Measurements from ENCODE around the gene GALNT13.

The GALNT13 gene

GRCh38 chr2:153946036-153946435 is 74.3 kb downstream of the GALNT13 start:
- DNase-seq: no peak

GRCh38 chr2:153953761-153954160 is 82.0 kb downstream of the GALNT13 start:
- no peak for DNase-seq

GRCh38 chr2:153963256-153963655 is 91.5 kb downstream of the GALNT13 start:
- no peak for DNase-seq

GRCh38 chr2:153967248-153967973 is 95.7 kb downstream of the GALNT13 start:
- DNase-seq: no peak

GRCh38 chr2:153971250-153971649 is 99.5 kb downstream of the GALNT13 start:
- no peak for DNase-seq

- no peak for DNase-seq
Observed at GRCh38 chr2:153971855-153972254, 100.1 kb downstream of the GALNT13 start.

- DNase-seq: no peak
Observed at GRCh38 chr2:153972412-153972811, 100.7 kb downstream of the GALNT13 start.

GRCh38 chr2:153986488-153987229 is 114.9 kb downstream of the GALNT13 start:
- DNase-seq: no peak

- DNase-seq: no peak
Observed at GRCh38 chr2:153990771-153991170, 119.0 kb downstream of the GALNT13 start.

GRCh38 chr2:154013514-154013913 is 141.8 kb downstream of the GALNT13 start:
- DNase-seq: no peak

- DNase-seq: no peak
Observed at GRCh38 chr2:154015233-154015632, 143.5 kb downstream of the GALNT13 start.

GRCh38 chr2:154029504-154029903 is 157.8 kb downstream of the GALNT13 start:
- no peak for DNase-seq

- no peak for DNase-seq
Observed at GRCh38 chr2:154032220-154032619, 160.5 kb downstream of the GALNT13 start.

- DNase-seq: no peak
Observed at GRCh38 chr2:154046493-154046892, 174.8 kb downstream of the GALNT13 start.

- DNase-seq: no peak
Observed at GRCh38 chr2:154048905-154049304, 177.2 kb downstream of the GALNT13 start.

- DNase-seq: no peak
Observed at GRCh38 chr2:154049561-154049960, 177.8 kb downstream of the GALNT13 start.

GRCh38 chr2:154067124-154067523 is 195.4 kb downstream of the GALNT13 start:
- DNase-seq: no peak

- no peak for DNase-seq
Observed at GRCh38 chr2:154078926-154079325, 207.2 kb downstream of the GALNT13 start.

GRCh38 chr2:154092571-154092970 is 220.8 kb downstream of the GALNT13 start:
- DNase-seq: no peak

- DNase-seq: no peak
Observed at GRCh38 chr2:154093856-154094255, 222.1 kb downstream of the GALNT13 start.

- DNase-seq: no peak
Observed at GRCh38 chr2:154097833-154098398, 226.2 kb downstream of the GALNT13 start.

GRCh38 chr2:154120706-154121105 is 249.0 kb downstream of the GALNT13 start:
- DNase-seq: no peak

- no peak for DNase-seq
Observed at GRCh38 chr2:154125891-154126290, 254.2 kb downstream of the GALNT13 start.

GRCh38 chr2:154130821-154131220 is 259.1 kb downstream of the GALNT13 start:
- no peak for DNase-seq

Data from amniotic stem cell (primary cell).